GM23248 (cell line): ENCODE measurements around the gene MAML3. TPM values are rescaled to one million over a fixed set of nuclear protein-coding genes. Genes with fewer than 3 reads are reported as not detected.

ENCODE experiments used
- DNase-seq: peaks from one replicate; pipeline ENCODE4 v3.0.0-alpha.2; 2015
- H2AFZ ChIP-seq: fragments of 200-600 bp; sonication (generic); 2 replicates; pipeline ENCODE4 v1.6.1; 2016; ENCODE audit warnings: antibody characterized with exemption
- H3F3A ChIP-seq: fragments of 200-600 bp; sonication (generic); 2 replicates; pipeline ENCODE4 v1.6.1; 2016; ENCODE audit warnings: mild to moderate bottlenecking, antibody characterized with exemption, mixed run types; ENCODE audit not compliant: insufficient read depth
- H3K27ac ChIP-seq: fragments of 200-600 bp; sonication (generic); 2 replicates; pipeline ENCODE4 v1.5.1; 2016; ENCODE audit warnings: mild to moderate bottlenecking
- H3K27me3 ChIP-seq: fragments of 200-600 bp; sonication (generic); replicated peaks from 2 replicates; pipeline ENCODE4 v1.6.1; 2016; ENCODE audit warnings: mild to moderate bottlenecking; ENCODE audit not compliant: insufficient read depth
- H3K36me3 ChIP-seq: fragments of 200-600 bp; sonication (generic); 2 replicates; pipeline ENCODE4 v1.6.1; 2016; ENCODE audit warnings: low read depth, mild to moderate bottlenecking
- H3K4me1 ChIP-seq: fragments of 200-600 bp; sonication (generic); 2 replicates; pipeline ENCODE4 v1.6.1; 2016; ENCODE audit warnings: mild to moderate bottlenecking; ENCODE audit not compliant: insufficient read depth
- H3K4me2 ChIP-seq: fragments of 200-600 bp; sonication (generic); one replicate; pipeline ENCODE4 v1.6.1; 2016; ENCODE audit warnings: mild to moderate bottlenecking; ENCODE audit not compliant: unreplicated experiment
- H3K4me3 ChIP-seq: fragments of 200-600 bp; sonication (generic); 2 replicates; pipeline ENCODE4 v1.5.1; 2016; ENCODE audit warnings: mild to moderate bottlenecking
- H3K79me2 ChIP-seq: fragments of 200-600 bp; sonication (generic); 2 replicates; pipeline ENCODE4 v1.6.1; 2016; ENCODE audit warnings: mild to moderate bottlenecking; ENCODE audit not compliant: insufficient read depth
- H3K9ac ChIP-seq: fragments of 200-600 bp; sonication (generic); 2 replicates; pipeline ENCODE4 v1.6.1; 2016; ENCODE audit warnings: mild to moderate bottlenecking
- H3K9me2 ChIP-seq: fragments of 200-600 bp; sonication (generic); 2 replicates; pipeline ENCODE4 v1.6.1; 2016; ENCODE audit warnings: mixed run types, mild to moderate bottlenecking, moderate library complexity; ENCODE audit not compliant: insufficient read depth
- H3K9me3 ChIP-seq: fragments of 200-600 bp; sonication (generic); one replicate; pipeline ENCODE4 v1.6.1; 2017; ENCODE audit warnings: low read depth
- H4K20me1 ChIP-seq: fragments of 200-600 bp; sonication (generic); 2 replicates; pipeline ENCODE4 v1.6.0; 2016; ENCODE audit not compliant: insufficient read depth
- EZH2 ChIP-seq: fragments of 200-600 bp; sonication (generic); IDR thresholded peaks from 2 replicates; pipeline ENCODE4 v1.6.1; 2018; ENCODE audit warnings: antibody characterized with exemption, mild to moderate bottlenecking; ENCODE audit not compliant: insufficient read depth, poor library complexity, severe bottlenecking
- EZH2phosphoT487 ChIP-seq: fragments of 200-600 bp; sonication (generic); IDR thresholded peaks from 2 replicates; pipeline ENCODE4 v1.6.1; 2018; ENCODE audit warnings: antibody characterized with exemption, moderate library complexity, mild to moderate bottlenecking, low read depth; ENCODE audit not compliant: insufficient read depth
- WGBS, 2 experiments: methylation state at CpG; one replicate each; pipeline ENCODE4 v1.1.6; 2015 to 2017; ENCODE audit warnings: low lambda C conversion rate in 2 of 2, low coverage in 1 of 2; ENCODE audit errors: missing lambda C conversion rate in 2 of 2; 5-methylcytosine and 5-hydroxymethylcytosine counted together
- in situ Hi-C: fragments of 300-500 bp; cut with MboI; formaldehyde crosslinking; loops from 2 replicates; pipeline ENCODE4 v1.15.0; 2020
- polyA plus RNA-seq: library from polyadenylated mRNA; unstranded; fragments of >200 nt; fragmentation: Nextera tagmentation; extraction: Ambion mirVana; gene quantifications from 2 replicates; pipeline ENCODE4 v1.2.1, GENCODE V29; 2016
- total RNA-seq: library from RNA; depleted of rRNA; stranded (reverse); fragments of >200 nt; shearing (Covaris generic); gene quantifications from 2 replicates; pipeline ENCODE4 v1.2.3, GENCODE V29; 2014

The MAML3 gene
- total and polyA plus RNA-seq, 2 experiments from 2014 or later, result 0.96 to 1.5 TPM

GRCh38 chr4:139781066-139781465 lies 372.9 kb downstream of the MAML3 start:
- Histone ChIP-seq H3K79me2 (no peaks in the 10 kb centered on the region), H3K9me2 (no peaks in the 10 kb centered on the region), H3K4me3 (no peak overlapping the region), H3F3A (no peaks in the 10 kb centered on the region), H3K27me3 (no peaks in the 10 kb centered on the region), H4K20me1 (no peaks in the 10 kb centered on the region), H3K4me2 (no peak overlapping the region), H3K36me3 (no peaks in the 10 kb centered on the region), H3K9ac (no peak overlapping the region), H3K27ac (no peak overlapping the region), H2AFZ (no peak overlapping the region), H3K9me3 (no peaks in the 10 kb centered on the region), H3K4me1 (no peaks in the 10 kb centered on the region)
- DNase-seq, result no peak
- WGBS, 2 experiments, result 28 to 33% methylated on average over 3 of the region's 3 CpGs
- TF ChIP-seq EZH2 (no peak), EZH2phosphoT487 (no peak)
- in situ Hi-C loops, result no loop called here

- Histone ChIP-seq H3K4me2 (no peak overlapping the region), H3K4me3 (no peak overlapping the region), H4K20me1 (no peaks in the 10 kb centered on the region), H3K79me2 (no peaks in the 10 kb centered on the region), H3K9me3 (no peaks in the 10 kb centered on the region), H3K4me1 (no peaks in the 10 kb centered on the region), H3K36me3 (no peaks in the 10 kb centered on the region), H3K9ac (no peak overlapping the region), H3K27me3 (no peaks in the 10 kb centered on the region), H2AFZ (no peak overlapping the region), H3K9me2 (no peaks in the 10 kb centered on the region), H3K27ac (no peak overlapping the region), H3F3A (no peaks in the 10 kb centered on the region)
- WGBS, 2 experiments, result 86% methylated on average over 9 of the region's 9 CpGs
- TF ChIP-seq EZH2phosphoT487 (no peak), EZH2 (no peak)
- DNase-seq, result no peak
- in situ Hi-C loops, result no loop called here
These were observed 374.3 kb downstream of the MAML3 start for GRCh38 chr4:139779691-139780090.

- no peak for TF ChIP-seq EZH2phosphoT487
- TF ChIP-seq EZH2, result no peak
- Histone ChIP-seq H4K20me1 (no peaks in the 10 kb centered on the region), H3K9ac (no peak overlapping the region), H3K4me3 (no peak overlapping the region), H3K4me1 (no peaks in the 10 kb centered on the region), H3K9me3 (no peaks in the 10 kb centered on the region), H3K27me3 (no peaks in the 10 kb centered on the region), H3K4me2 (no peak overlapping the region), H3K36me3 (no peaks in the 10 kb centered on the region), H3K9me2 (no peaks in the 10 kb centered on the region), H3K27ac (no peak overlapping the region), H2AFZ (no peak overlapping the region), H3F3A (no peaks in the 10 kb centered on the region), H3K79me2 (no peaks in the 10 kb centered on the region)
- 79 to 83% methylated on average over 3 of the region's 3 CpGs for WGBS, 2 experiments
- no peak for DNase-seq
- in situ Hi-C loops, result no loop called here
These were observed 376.2 kb downstream of the MAML3 start for GRCh38 chr4:139777757-139778156.

GRCh38 chr4:139776235-139776634 lies 377.7 kb downstream of the MAML3 start:
- no peaks in the 10 kb centered on the region for H3K36me3 ChIP-seq
- no peaks in the 10 kb centered on the region for H3K79me2 ChIP-seq
- no peak overlapping the region for H3K9ac ChIP-seq
- TF ChIP-seq EZH2phosphoT487 (no peak), EZH2 (no peak)
- in situ Hi-C loops, result no loop called here
- no peaks in the 10 kb centered on the region for H3K4me1 ChIP-seq
- H3K9me2 ChIP-seq, result no peaks in the 10 kb centered on the region
- DNase-seq, result no peak
- H3K27me3 ChIP-seq, result no peaks in the 10 kb centered on the region
- H3K27ac ChIP-seq, result no peak overlapping the region
- H3F3A ChIP-seq, result no peaks in the 10 kb centered on the region
- no peak overlapping the region for H2AFZ ChIP-seq
- 78 to 81% methylated on average over 4 of the region's 4 CpGs for WGBS, 2 experiments
- no peak overlapping the region for H3K4me2 ChIP-seq
- H3K4me3 ChIP-seq, result no peak overlapping the region
- no peaks in the 10 kb centered on the region for H3K9me3 ChIP-seq
- H4K20me1 ChIP-seq, result no peaks in the 10 kb centered on the region

GRCh38 chr4:139774759-139775487 lies 379.1 kb downstream of the MAML3 start:
- Histone ChIP-seq H3K9me2 (no peaks in the 10 kb centered on the region), H3F3A (no peaks in the 10 kb centered on the region), H3K36me3 (no peaks in the 10 kb centered on the region), H4K20me1 (no peaks in the 10 kb centered on the region), H3K4me1 (no peaks in the 10 kb centered on the region), H3K79me2 (no peaks in the 10 kb centered on the region), H3K9me3 (no peaks in the 10 kb centered on the region), H3K27ac (no peak overlapping the region), H3K27me3 (no peaks in the 10 kb centered on the region), H2AFZ (no peak overlapping the region), H3K4me2 (no peak overlapping the region), H3K4me3 (no peak overlapping the region), H3K9ac (no peak overlapping the region)
- in situ Hi-C loops, result no loop called here
- TF ChIP-seq EZH2phosphoT487, result no peak
- no peak for TF ChIP-seq EZH2
- no peak for DNase-seq
- 84 to 87% methylated on average over 6 of the region's 6 CpGs for WGBS, 2 experiments
